ENCODE data around the gene DMAC2. TPM values are rescaled to one million over a fixed set of nuclear protein-coding genes. Genes with fewer than 3 reads are reported as not detected.
"Not testable (repeated sequence)": the region's sequence is repeated elsewhere in the genome, so short reads cannot be mapped to it uniquely, and the experiment has no call there.

DMAC2 gene
- total RNA-seq, 1 donor from 2014 or later: 21.2 TPM

- Histone ChIP-seq H3K27ac (peak overlapping the region in 1 of 2 donors; percentile 3), H3K4me1 (peaks cover 0 to 6% of the 10 kb centered on the region in 2 donors), H3K27me3 (no peaks in the 10 kb centered on the region), H3K36me3 (peaks cover 42 to 45% of the 10 kb centered on the region in 2 donors), H3K4me3 (no peak overlapping the region), H3K9me3 (no peaks in the 10 kb centered on the region)
- TF ChIP-seq CTCF (IDR thresholded peaks at IDR 0.05): no peak
- intact Hi-C loops (cut with DNase I): no loop called here
- no peak for DNase-seq (ENCODE audit: low spot score in 2 of 2)
Observed at GRCh38 chr19:41410336-41411054, 29.2 kb downstream of the DMAC2 start.

GRCh38 chr19:41409288-41409687, 30.4 kb downstream of the DMAC2 start:
- peaks cover 0 to 6% of the 10 kb centered on the region in 2 donors for H3K4me1 ChIP-seq

GRCh38 chr19:41408846-41409245, 30.9 kb downstream of the DMAC2 start:
- H3K27ac ChIP-seq: peak overlapping the region in 1 of 2 donors; percentile 9
- H3K27me3 ChIP-seq; H3K4me1 ChIP-seq; DNase-seq (ENCODE audit: low spot score in 2 of 2); H3K9me3 ChIP-seq; intact Hi-C loops (cut with DNase I); H3K4me3 ChIP-seq: not testable (repeated sequence)
- H3K36me3 ChIP-seq: peaks cover 26 to 28% of the 10 kb centered on the region in 2 donors

More at GRCh38 chr19:41409288-41409687, 30.4 kb downstream of the DMAC2 start:
- no peak for TF ChIP-seq CTCF (IDR thresholded peaks at IDR 0.05)
- Histone ChIP-seq H3K27ac (peak overlapping the region in 1 of 2 donors; percentile 9), H3K4me3 (no peak overlapping the region), H3K27me3 (no peaks in the 10 kb centered on the region), H3K36me3 (peaks cover 30 to 33% of the 10 kb centered on the region in 2 donors), H3K9me3 (no peaks in the 10 kb centered on the region)
- intact Hi-C loops (cut with DNase I): no loop called here
- no peak for DNase-seq (ENCODE audit: low spot score in 2 of 2)

- H3K36me3 ChIP-seq: peaks cover 20 to 24% of the 10 kb centered on the region in 2 donors
- TF ChIP-seq CTCF (IDR thresholded peaks at IDR 0.05): no peak
- H3K27ac ChIP-seq: no peak overlapping the region
- H3K27me3 ChIP-seq: no peaks in the 10 kb centered on the region
- no peak for DNase-seq (ENCODE audit: low spot score in 2 of 2)
- intact Hi-C loops (cut with DNase I): no loop called here
- peaks cover 0 to 6% of the 10 kb centered on the region in 2 donors for H3K4me1 ChIP-seq
- H3K4me3 ChIP-seq: no peak overlapping the region
- no peaks in the 10 kb centered on the region for H3K9me3 ChIP-seq
Observed at GRCh38 chr19:41408256-41408655, 31.5 kb downstream of the DMAC2 start.

GRCh38 chr19:41407271-41407670, 32.4 kb downstream of the DMAC2 start:
- no peaks in the 10 kb centered on the region for H3K27me3 ChIP-seq
- no peak for TF ChIP-seq CTCF (IDR thresholded peaks at IDR 0.05)
- peaks cover 0 to 6% of the 10 kb centered on the region in 2 donors for H3K4me1 ChIP-seq
- peaks cover 13 to 19% of the 10 kb centered on the region in 2 donors for H3K36me3 ChIP-seq
- no peak overlapping the region for H3K4me3 ChIP-seq
- H3K9me3 ChIP-seq: no peaks in the 10 kb centered on the region
- intact Hi-C loops (cut with DNase I): no loop called here
- no peak for DNase-seq (ENCODE audit: low spot score in 2 of 2)
- H3K27ac ChIP-seq: no peak overlapping the region

GRCh38 chr19:41405776-41406175, 33.9 kb downstream of the DMAC2 start:
- no peak for TF ChIP-seq CTCF (IDR thresholded peaks at IDR 0.05)
- intact Hi-C loops (cut with DNase I): no loop called here
- H3K4me1 ChIP-seq: peaks cover 0 to 6% of the 10 kb centered on the region in 2 donors
- no peak for DNase-seq (ENCODE audit: low spot score in 2 of 2)
- no peak overlapping the region for H3K4me3 ChIP-seq
- peaks cover 5 to 6% of the 10 kb centered on the region in 2 donors for H3K36me3 ChIP-seq
- no peaks in the 10 kb centered on the region for H3K9me3 ChIP-seq
- H3K27ac ChIP-seq: no peak overlapping the region
- H3K27me3 ChIP-seq: no peaks in the 10 kb centered on the region
